ENCODE measurements around the gene SLC30A7. TPM values are rescaled to one million over a fixed set of nuclear protein-coding genes. Genes with fewer than 3 reads are reported as not detected.

Gene SLC30A7
- total RNA-seq, 1 donor from 2014 or later: 30.1 TPM

DNA sequence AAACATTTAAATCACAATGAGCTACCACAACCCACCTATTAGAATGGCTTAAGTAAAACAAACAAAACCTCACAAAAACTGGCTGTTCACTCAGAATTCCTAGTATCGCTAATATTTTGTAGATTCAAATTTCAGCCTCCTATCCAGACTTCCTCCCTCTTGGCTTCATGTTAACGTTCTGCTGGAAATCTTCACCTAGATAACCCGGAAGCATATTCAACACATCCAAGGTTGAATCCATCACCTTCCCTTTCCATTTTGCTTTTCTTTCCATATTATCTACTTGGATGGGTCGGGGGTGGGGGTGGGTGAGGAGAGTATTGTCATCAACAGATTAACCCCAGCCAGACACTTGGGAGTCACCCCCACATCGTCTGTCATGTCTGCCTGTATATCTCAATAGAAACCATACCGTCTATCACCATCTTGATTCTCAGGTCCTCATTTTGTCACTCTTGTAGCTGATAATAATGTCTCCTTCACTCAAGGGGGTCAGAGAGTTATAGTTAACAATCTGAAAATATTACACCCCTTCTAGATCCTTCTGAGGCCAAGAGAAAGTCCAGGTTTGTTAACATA lies 131.4 kb downstream of the SLC30A7 start:
- Mint-ChIP-seq H3K27me3 (no peaks in the 10 kb centered on the region), H3K27ac (peak overlapping the region; percentile 10), H3K36me3 (peaks cover 12% of the 10 kb centered on the region), H3K4me1 (ENCODE audit: unreplicated experiment) (peaks cover 16% of the 10 kb centered on the region), H3K9me3 (no peaks in the 10 kb centered on the region), H3K4me3 (peak overlapping the region; percentile 70)
- no peak for DNase-seq (ENCODE audit: extremely low spot score, unreplicated experiment)
- TF ChIP-seq CTCF (conservative IDR thresholded peaks at IDR 0.05): no peak

GRCh38 chr1:101028466-101028865 lies 132.6 kb downstream of the SLC30A7 start:
- H3K9me3 Mint-ChIP-seq: no peaks in the 10 kb centered on the region
- no peak overlapping the region for H3K4me3 Mint-ChIP-seq
- H3K4me1 Mint-ChIP-seq (ENCODE audit: unreplicated experiment): peaks cover 16% of the 10 kb centered on the region
- no peak for DNase-seq (ENCODE audit: extremely low spot score, unreplicated experiment)
- H3K27ac Mint-ChIP-seq: no peak overlapping the region
- H3K27me3 Mint-ChIP-seq: no peaks in the 10 kb centered on the region
- peaks cover 9% of the 10 kb centered on the region for H3K36me3 Mint-ChIP-seq
- TF ChIP-seq CTCF (conservative IDR thresholded peaks at IDR 0.05): no peak

GRCh38 chr1:101029184-101029583 lies 133.3 kb downstream of the SLC30A7 start:
- peaks cover 16% of the 10 kb centered on the region for H3K4me1 Mint-ChIP-seq (ENCODE audit: unreplicated experiment)
- H3K36me3 Mint-ChIP-seq: peaks cover 9% of the 10 kb centered on the region
- no peak for DNase-seq (ENCODE audit: extremely low spot score, unreplicated experiment)
- no peak for TF ChIP-seq CTCF (conservative IDR thresholded peaks at IDR 0.05)
- H3K9me3 Mint-ChIP-seq: no peaks in the 10 kb centered on the region
- no peak overlapping the region for H3K4me3 Mint-ChIP-seq
- H3K27ac Mint-ChIP-seq: no peak overlapping the region
- H3K27me3 Mint-ChIP-seq: no peaks in the 10 kb centered on the region

DNA sequence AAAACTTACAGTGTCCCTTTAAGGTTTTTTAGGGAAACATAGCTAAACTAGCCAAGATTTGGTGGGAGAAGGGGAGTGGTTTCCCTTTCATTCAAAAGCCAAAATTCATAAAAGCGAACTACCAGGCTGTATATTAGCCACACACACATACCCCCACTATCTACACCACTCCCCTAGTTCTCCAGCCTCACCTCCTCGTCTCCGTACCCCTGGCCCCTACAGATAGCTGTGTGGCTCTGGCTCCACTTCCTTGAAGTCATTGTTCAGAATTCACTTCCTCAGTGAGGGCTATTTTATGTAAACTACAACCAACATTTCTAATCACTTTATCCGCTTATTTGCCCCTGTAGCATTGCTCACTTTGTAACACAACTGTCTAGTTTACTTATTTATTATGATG lies 135.0 kb downstream of the SLC30A7 start:
- H3K4me3 Mint-ChIP-seq: no peak overlapping the region
- H3K4me1 Mint-ChIP-seq (ENCODE audit: unreplicated experiment): peaks cover 16% of the 10 kb centered on the region
- H3K36me3 Mint-ChIP-seq: peaks cover 9% of the 10 kb centered on the region
- H3K27me3 Mint-ChIP-seq: no peaks in the 10 kb centered on the region
- no peak for TF ChIP-seq CTCF (conservative IDR thresholded peaks at IDR 0.05)
- H3K9me3 Mint-ChIP-seq: no peaks in the 10 kb centered on the region
- no peak overlapping the region for H3K27ac Mint-ChIP-seq
- DNase-seq (ENCODE audit: extremely low spot score, unreplicated experiment): no peak

Other genes with a start within 250 kb of the SLC30A7 start
- 0.74 and 37.0 TPM in 2 replicates for gene VCAM1, start 176.3 kb upstream of the SLC30A7 start, total RNA-seq (ENCODE audit: low replicate concordance)
- 11.7 and 40.1 TPM in 2 replicates for gene EXTL2, start 1.2 kb upstream of the SLC30A7 start, total RNA-seq (ENCODE audit: low replicate concordance)
- 37.7 and 62.0 TPM in 2 replicates for gene DPH5, start 129.7 kb downstream of the SLC30A7 start, total RNA-seq (ENCODE audit: low replicate concordance)